Middle frontal gyrus (tissue), 1 donor: Measurements from ENCODE around the gene TMEM245.

Experiments used
- DNase-seq: peaks from one replicate; pipeline ENCODE4 v3.0.0-alpha.2; 2015; ENCODE audit warnings: low spot score; ENCODE audit errors: extremely low spot score

Gene TMEM245

DNA sequence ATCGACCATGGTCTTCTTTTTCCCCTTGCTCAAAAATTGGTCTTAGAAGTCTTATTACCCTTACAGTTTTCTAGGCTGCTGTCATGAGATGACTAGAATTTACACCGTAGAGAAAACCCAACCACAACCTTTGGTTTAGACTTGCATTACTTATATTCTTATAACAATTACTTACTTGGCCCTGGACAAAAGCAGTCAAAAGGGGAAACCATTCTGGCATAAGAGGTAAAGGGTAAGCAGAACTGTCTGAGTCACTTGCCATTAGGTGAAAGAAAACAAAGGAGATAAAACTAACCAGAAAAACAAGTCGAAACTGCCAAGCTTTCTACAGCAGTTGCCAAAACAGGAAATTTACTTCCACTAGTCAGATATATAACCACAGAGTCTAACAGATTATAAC, 17.9 kb downstream of the TMEM245 start:
- DNase-seq = no peak

DNA sequence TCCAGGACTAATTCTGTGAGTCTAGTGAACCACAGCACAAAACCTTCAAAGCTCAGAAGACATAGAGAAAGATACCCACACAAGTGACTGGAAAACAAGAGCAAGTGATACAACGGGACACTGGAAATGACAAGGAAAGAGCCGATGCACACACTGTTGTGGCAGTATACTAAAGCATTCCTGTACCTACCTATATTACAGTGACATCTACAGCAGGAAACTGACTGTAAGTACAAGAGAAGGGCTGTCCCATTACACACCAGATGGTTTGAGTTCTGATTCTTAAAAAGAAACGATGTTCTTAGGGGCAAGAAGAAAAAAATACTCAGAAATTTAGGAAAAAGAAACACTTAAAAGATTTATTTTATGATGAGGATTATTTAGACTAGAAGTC, 18.5 kb downstream of the TMEM245 start:
- DNase-seq = no peak

DNA sequence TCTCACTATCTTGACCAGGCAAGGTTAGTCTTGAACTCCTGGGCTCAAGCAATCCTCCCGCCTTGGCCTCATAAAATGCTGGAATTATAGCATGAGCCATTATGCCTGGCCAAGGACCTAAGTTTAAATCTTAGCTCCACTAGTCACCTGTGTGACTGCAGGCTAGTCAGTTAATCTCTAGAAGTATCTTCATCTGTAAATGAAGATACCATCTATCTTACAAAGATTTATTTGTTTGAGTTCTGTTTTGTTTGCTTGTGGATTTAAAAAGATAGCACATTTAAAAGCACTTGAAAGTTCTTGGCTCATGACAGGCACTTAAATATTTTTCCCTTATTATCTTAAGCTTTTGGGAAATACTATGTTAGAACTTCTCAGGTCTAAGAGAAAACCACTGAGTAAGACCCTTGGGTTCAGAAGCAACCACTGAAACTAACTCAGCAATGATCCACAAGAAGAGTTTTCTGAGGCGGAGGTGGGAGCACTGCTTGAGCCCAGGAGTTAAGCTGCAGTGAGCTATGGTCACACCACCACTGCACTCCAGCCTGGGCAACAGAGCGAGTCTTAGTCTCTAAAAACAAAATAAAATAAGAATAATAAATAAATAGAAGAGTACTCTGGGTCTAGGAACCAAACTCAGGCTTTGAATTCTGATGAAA, 19.1 kb downstream of the TMEM245 start:
- no peak for DNase-seq

DNA sequence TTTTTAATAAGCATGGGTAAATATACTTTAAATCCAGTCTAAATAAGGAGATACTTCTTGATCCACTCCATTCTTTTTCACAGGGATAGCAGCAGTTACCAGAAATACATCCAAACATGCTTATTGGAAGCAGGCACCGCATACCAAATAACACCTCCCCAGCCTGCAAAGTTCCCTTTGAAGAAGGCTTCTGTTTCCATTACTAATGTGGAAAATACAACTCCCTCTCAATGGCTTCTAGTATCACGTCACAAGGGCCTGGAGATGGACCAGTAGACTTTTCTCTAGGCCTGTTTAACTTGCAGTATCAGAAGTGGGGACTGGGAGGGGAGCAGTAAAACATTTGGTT, 20.8 kb downstream of the TMEM245 start:
- DNase-seq = no peak

DNA sequence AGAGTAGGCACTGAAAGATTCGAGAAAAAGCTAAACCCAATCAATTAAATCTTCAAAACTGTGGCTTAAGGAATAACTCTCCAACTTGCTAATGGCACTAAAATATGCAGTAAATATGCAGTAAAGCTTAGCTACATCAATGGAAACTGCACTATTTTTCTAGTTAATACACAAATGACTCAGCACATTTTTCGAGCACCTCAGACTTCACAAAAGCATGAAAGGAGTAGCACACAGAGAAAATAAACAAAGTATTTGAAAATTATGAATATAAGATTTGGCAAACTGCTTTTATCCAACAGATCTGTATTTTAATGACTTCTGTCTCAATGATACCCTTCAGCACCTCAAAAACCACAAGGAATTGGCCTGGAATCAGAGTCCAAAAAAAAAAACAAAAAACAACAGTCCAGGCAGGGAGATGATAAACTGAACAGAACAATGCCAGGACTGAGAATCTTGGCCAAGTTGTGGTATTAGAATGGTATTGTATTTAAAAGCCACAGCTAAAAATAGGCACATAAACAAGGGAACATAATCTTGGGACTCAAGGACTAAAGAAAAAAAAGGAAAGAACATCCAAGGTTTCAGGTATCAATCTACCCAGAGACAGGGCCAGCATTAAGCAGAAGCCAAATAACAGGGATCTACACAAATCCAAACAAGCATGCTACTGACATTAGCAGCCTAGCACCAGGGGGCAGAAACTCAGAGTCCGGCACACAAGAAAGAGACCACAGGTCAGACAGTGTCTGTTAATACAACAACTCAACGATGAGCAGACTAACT, 21.4 kb downstream of the TMEM245 start:
- DNase-seq = no peak

DNA sequence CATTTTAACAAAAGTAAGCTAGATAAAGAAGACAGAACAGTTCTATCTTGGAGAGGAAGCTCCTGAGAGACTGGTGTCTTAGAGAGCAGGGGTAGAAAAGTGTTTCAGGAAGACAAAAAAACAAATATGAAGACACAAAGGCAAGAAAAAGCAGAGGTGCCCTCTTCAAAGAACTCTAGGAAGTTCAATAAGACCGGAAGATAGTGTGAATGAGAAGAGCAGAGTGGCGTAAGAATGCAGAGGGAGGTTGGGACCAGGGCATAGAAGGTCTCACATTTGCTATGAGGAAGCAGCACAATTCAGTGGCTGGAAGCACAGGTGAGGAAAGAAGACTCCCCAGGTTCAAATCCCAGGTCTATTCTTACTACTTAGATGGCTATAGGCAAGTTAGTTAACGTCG, 22.6 kb downstream of the TMEM245 start:
- no peak for DNase-seq

DNA sequence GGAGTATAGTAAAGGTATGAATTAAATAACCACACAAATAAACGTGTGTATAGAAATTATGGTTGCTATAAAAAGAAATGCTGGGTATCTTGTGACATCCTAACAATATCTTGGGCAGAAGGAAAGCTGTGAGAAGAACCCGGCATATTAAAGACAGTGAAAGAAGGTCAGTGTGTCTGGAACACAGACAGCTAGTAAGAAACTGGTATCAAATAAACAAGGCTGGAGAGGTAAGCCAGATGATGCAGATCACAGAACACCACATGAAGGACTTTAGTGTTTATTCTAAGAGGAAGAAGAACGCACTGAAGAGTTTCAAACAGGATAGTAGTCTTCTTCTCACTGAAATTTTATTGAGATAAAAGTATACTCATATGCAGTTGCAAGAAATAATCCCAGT, 24.4 kb downstream of the TMEM245 start:
- no peak for DNase-seq

DNA sequence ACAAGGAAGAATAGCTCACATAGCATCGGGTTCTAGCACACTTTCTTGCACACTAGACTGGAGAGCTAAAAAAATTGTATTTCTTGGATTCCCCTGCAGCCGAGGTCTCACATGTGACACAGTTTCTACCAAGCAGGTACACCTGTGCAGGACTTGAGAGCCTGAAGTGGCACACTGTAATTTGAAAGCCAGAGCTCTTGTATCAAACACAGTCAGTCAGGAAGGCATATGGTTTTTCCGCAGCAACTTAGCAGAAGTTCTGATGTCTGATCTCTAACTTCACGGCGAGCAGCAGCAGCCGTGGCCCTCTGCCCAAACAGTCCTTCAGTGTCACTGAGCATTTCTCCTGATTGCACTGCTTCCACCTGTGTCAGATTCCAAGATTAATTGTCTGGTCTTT, 25.5 kb downstream of the TMEM245 start:
- no peak for DNase-seq

DNA sequence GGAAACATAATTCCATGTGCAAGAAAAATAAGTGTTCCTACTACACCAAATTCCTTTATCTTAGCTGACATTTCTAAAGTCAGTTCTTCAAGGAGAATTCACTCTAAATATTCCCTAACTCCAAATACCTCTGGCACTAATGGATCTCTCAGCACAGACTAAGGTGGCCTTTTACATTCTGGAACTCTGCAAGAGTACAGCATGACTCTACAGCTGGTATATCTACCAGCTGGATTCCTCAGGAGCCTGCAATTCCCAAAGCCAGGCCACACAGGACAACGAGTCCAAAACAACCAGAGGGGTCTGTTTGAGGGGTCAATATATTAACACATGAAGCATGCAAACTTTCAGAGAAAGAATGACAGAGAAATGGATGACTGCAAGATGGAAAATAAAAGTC, 27.2 kb downstream of the TMEM245 start:
- no peak for DNase-seq

DNA sequence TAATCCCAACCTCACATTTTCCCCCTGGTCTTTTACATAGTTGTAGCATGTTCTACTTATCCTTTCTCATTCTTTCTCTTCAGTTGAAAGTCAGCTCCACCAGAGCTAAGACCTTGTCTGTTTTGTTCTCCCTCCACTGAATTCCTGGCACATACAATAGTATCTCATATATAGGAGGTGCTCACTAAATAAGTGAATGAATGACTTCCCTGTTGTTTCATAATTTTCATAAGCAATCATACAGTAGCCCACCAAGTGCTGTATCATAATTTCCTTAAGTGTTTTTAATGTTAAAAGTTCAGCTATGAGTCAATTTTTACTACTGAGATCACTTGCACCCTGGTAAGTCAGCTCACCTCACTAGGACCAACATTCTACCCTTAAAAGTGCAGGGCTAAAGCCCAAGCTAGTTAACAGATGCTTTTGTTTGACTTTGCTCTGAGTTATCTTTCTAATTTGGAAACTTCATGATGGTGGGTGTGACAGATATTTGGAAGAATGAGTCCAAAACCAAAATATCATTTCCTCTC, 27.6 kb downstream of the TMEM245 start:
- no peak for DNase-seq

DNA sequence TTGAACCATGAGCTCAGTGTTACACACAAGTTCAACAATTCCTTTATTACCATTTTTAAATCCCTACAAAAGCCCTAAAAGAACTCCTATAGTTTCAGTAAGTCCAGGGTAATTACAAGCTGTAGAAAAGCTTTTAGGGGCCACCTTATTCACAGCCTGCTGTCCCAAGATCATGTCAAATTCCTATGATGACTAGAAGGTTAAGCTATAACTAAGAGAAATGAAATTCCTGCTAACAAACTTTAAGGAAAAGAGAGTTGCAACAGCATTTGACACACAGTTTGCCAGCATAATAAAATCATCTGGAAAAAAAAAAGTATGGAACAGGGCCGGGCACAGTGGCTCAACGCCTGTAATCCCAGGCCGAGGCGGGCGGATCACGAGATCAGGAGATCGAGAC, 31.5 kb downstream of the TMEM245 start:
- no peak for DNase-seq

DNA sequence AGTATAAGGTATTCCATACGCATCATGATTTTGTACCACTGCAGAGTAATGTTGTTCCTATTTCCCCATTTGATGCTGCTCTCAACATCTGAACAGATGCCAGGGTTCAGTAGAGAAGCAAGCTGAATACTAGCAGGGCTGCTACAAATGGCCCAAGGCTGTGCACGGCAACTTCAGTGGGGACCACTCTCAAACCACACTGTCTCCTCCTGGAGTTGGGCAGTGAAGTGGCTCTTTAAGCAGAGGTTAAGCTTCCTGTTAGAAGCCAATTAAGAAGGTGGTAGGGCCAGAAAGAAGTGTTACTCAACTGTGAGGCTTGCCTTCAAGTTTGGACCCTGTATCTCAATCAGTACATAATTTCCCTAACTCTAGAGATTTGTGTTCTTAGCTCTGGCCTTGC, 32.0 kb downstream of the TMEM245 start:
- no peak for DNase-seq

DNA sequence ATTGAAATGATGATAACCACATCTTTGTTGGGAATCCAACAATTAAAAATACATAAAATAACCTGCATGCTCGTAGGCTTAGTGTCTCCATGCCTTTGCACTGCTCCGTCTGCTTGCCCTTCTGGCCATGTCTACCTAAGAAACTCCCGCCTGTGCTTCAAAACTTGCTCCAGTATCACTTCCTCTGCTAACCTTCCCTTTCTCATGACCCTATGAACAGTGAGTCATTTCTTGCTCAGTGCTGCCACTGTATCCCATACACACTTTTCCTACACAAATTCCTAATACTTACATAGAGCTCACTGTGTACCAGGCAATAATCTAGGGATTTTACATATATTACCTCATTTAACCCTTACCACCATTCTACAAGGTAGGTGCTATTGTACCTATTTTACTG, 33.5 kb downstream of the TMEM245 start:
- no peak for DNase-seq

DNA sequence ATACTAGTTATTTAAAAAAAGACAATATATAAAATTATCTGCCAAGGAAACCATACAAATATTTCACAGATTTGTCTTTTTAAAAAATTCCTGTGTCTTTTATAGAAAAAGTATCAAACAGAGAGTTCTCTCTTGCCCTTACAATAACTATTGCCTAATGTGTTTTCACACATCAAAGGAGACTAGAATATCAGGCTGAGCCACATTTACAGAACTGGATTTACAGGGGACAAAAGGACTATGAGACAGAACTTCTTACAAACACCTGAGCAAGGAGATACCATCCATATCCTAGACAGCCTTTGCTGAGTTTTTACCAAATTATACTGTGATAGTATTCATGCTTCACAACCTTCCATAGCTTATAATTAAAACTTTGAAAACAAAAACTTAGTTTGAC, 34.2 kb downstream of the TMEM245 start:
- DNase-seq = no peak

DNA sequence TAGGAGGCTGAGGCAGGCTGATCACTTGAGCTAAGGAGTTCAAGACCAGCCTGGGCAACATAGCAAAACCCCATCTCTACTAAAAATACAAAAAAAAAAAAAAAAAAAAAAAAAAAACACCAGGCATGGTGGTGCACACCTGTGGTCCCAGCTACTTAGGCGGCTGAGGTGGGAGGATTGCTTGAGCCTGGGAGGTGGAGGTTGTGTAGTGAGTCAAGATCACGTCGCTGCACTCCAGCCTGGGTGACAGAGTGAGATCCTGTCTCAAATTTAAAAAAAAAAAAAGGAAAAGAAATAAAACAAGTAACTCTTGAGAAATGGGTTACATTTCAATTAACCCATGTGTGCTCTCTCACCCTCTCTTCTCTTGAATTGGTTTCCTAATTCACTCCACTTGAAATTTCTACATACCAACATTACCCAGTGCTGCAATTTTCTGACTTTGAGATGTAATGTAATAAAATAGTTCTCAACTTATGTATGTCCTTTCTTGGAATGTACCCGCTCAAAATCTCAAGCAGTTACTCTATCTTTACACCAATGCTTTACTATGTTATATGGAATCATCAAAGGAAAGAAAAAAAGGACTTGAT, 35.8 kb downstream of the TMEM245 start:
- DNase-seq = no peak

DNA sequence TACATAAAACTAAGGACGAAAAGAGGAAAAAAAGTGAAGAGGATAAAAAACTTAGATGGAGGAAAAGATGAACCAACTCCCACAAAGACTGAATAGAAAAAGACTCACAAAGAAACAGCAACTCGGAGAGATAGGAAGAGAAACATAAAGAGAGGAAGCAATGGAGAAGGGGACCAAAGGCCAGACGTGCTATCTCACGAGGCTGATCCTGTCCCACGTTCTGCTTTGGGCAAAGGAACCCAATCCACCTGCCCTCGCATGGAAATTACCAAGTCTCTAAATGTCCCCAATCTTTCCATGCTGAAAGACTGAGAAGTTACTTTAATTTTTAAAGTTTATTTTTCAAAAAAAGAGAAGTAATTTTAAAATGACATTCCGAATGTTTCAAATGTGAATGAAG, 36.6 kb downstream of the TMEM245 start:
- DNase-seq = no peak

DNA sequence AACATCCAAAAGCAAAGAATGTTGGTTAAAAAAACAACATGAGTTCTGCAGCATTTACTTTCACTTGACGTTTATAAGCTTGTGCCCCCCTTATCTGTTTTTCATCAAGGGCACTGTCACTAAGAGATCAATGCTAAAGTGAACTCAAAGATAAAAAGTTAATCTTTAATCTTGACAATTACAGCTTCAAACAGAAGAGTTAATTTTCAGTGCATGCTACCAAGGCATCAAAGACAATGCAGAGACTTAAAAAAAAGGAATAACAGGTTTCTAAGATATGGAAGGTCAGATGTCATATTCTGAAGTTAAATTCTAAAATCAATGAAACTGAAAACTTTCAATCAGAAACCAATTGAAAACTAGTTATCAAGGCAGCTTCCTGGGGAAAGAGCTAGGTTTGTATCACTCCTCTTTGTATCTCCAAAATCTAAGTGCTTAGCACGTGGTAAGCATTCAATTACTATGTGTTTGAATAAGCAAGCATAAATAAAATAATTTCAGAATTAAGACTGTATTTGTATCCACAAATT, 37.6 kb downstream of the TMEM245 start:
- DNase-seq = no peak

DNA sequence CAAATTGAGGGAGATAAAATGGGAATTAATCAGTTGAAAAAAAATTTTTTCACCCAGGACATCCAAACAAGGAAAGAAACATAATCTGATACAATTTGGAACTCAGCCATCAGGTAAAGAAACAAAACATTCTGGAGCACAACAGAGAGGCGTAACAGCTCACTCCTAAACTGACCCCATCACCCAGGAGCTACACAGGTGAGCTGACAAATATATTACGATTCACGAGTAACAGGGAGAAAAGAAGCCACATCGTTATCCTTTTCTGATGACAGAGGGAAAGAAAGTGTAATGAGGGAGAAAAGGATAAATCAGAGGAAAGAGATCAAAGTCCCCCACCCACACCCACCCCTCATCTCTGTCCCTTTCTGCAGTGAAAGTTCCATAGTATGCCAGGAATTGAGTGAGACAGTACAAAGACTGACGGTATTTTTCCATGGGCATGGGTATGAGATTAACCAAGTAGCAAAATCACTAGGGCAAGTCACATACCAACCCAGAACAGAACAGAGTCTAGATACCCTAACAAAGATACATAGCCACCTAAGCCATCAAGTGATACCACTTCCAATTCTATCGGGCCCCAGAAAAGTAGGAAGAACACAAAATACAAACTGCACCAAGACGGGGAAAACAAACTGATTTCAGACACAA, 45.4 kb downstream of the TMEM245 start:
- no peak for DNase-seq

DNA sequence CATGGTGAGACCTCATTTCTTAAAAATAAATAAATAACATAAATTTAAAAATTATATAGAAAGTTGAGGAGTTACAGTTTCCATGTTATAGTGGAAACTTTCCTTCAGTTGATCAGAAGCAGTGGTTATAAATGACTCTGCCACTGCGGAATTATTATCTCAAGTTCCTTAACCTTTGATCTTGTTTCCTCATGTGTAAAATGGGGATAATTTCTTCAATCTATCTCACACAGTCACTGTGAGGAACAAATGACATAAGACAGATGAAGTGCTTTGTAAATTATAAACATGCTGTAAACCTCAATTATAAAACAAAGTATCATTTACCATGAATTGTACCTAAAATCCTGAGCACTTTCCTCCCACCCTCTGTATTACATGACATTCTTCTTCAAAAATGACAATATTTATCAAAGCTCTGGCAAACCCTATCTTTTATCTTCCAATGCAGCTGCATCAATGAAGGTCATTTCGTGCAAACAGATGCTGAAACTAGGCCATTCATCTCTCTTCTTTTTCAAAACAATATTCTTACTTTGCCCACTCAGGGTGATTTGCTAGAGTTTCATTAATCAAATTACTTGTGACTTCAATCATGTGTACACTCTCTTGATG, 46.8 kb downstream of the TMEM245 start:
- DNase-seq = no peak

DNA sequence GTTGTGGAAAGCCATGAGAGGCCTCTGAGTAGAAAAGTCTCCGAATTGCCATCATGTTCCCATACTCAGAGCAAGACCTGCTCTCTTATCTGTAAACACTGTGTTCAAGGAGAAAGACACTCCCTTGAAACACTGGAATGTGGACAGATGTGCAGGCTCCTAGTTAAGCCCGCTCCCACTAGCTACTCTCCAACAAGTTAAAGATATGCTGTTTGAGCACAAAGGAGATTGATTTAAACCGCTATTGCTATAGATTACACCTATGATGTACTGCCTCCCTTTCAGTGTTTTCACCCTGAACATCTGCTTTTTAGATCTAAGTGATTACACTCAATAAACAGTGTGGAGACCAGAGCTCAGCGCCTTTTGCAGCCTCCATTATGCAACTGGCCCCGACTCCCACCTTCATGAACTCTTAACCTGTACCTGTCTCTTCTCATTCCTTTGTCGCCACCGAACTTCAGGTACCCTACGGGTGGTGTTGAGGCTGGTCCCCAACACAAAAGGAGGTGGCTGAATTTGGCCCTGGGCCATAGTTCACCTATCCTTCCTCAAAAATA, 47.5 kb downstream of the TMEM245 start:
- DNase-seq = no peak

DNA sequence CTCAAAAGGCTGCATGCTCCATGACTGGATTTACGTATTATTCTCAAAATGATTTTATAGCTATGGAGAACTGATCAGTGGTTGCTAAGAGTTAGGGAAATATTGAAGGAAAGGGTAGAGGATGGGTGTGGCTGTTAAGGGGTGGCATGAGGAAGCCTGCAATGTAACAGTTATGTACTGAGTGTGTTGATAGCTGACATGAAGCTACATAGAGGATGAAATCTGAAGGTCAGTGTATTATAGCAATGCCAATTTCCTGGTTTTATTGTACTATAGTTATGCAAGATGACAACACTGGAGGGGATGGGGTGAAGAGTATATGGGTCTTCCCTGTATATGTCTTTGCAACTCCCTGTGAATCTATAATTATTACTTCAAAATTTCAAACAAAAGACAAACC, 51.0 kb downstream of the TMEM245 start:
- no peak for DNase-seq
